SK-N-SH treated with all-trans-retinoic acid at 6 μM for 48 hours (cell line): ENCODE data around the gene GPC2.
A peak's percentile ranks its signal among the peaks of the same experiment; 100 is the strongest.

Experiments
- ATAC-seq: fragments of 200-7000 bp; cut with Tn5 transposase; 3 replicates; pipeline ENCODE4 v1.9.1; 2020; ENCODE audit warnings: mild to moderate bottlenecking, moderate library complexity
- ARNTL ChIP-seq: fragments of 450-650 bp; formaldehyde crosslinking; IDR thresholded peaks from 2 replicates; pipeline ENCODE4 v1.5.0; 2020; ENCODE audit warnings: low read depth, mild to moderate bottlenecking, moderate library complexity, borderline replicate concordance
- BACH2 ChIP-seq: fragments of 250-450 bp; sonication (Bioruptor Pico); IDR thresholded peaks from 2 replicates; pipeline ENCODE4 v1.9.0; 2021; ENCODE audit warnings: mild to moderate bottlenecking, borderline replicate concordance
- CREB5 ChIP-seq: fragments of 250-450 bp; sonication (Bioruptor Pico); IDR thresholded peaks from 2 replicates; pipeline ENCODE4 v1.5.1; 2020; ENCODE audit warnings: low read depth, mild to moderate bottlenecking, moderate library complexity
- CSDC2 ChIP-seq: fragments of 250-450 bp; sonication (Bioruptor Pico); IDR thresholded peaks from 2 replicates; pipeline ENCODE4 v1.5.0; 2020; ENCODE audit warnings: mild to moderate bottlenecking, moderate library complexity
- ESRRG ChIP-seq: fragments of 250-450 bp; sonication (Bioruptor Pico); IDR thresholded peaks from 2 replicates; pipeline ENCODE4 v1.6.1; 2021; ENCODE audit warnings: mild to moderate bottlenecking
- GLIS3 ChIP-seq: fragments of 250-450 bp; sonication (Bioruptor Pico); IDR thresholded peaks from 2 replicates; pipeline ENCODE4 v1.5.0; 2020; ENCODE audit warnings: mild to moderate bottlenecking, moderate library complexity
- ISL1 ChIP-seq: fragments of 250-450 bp; sonication (Bioruptor Pico); IDR thresholded peaks from 2 replicates; pipeline ENCODE4 v2.1.2; 2022; ENCODE audit warnings: mild to moderate bottlenecking, moderate library complexity
- OSR1 ChIP-seq: fragments of 250-450 bp; sonication (Bioruptor Pico); IDR thresholded peaks from 2 replicates; pipeline ENCODE4 v1.8.0; 2022; ENCODE audit warnings: moderate library complexity, mild to moderate bottlenecking, inconsistent platforms
- PATZ1 ChIP-seq: fragments of 250-450 bp; sonication (Bioruptor Pico); IDR thresholded peaks from 2 replicates; pipeline ENCODE4 v1.8.0; 2020; ENCODE audit warnings: mild to moderate bottlenecking, moderate library complexity, borderline replicate concordance
- POU6F1 ChIP-seq: fragments of 250-450 bp; sonication (Bioruptor Pico); IDR thresholded peaks from 2 replicates; pipeline ENCODE4 v1.8.0; 2021; ENCODE audit warnings: low read depth, mild to moderate bottlenecking, moderate library complexity, borderline replicate concordance
- PPARA ChIP-seq: fragments of 250-450 bp; sonication (Bioruptor Pico); IDR thresholded peaks from 2 replicates; pipeline ENCODE4 v1.5.0; 2020; ENCODE audit warnings: mild to moderate bottlenecking, borderline replicate concordance
- SNAI2 ChIP-seq: fragments of 250-450 bp; sonication (Bioruptor Pico); IDR thresholded peaks from 2 replicates; pipeline ENCODE4 v1.5.0; 2020; ENCODE audit warnings: mild to moderate bottlenecking, moderate library complexity
- TCF4 ChIP-seq: fragments of 250-450 bp; sonication (Bioruptor Pico); IDR thresholded peaks from 2 replicates; pipeline ENCODE4 v1.8.0; 2021; ENCODE audit warnings: mild to moderate bottlenecking, moderate library complexity, borderline replicate concordance
- TSHZ2 ChIP-seq: fragments of 250-450 bp; sonication (Bioruptor Pico); IDR thresholded peaks from 2 replicates; pipeline ENCODE4 v1.5.0; 2020; ENCODE audit warnings: mild to moderate bottlenecking, moderate library complexity
- ZC3H10 ChIP-seq: fragments of 250-450 bp; sonication (Bioruptor Pico); IDR thresholded peaks from 2 replicates; pipeline ENCODE4 v1.5.1; 2021; ENCODE audit warnings: mild to moderate bottlenecking, moderate library complexity
- ZFP3 ChIP-seq: fragments of 250-450 bp; sonication (Bioruptor Pico); IDR thresholded peaks from 2 replicates; pipeline ENCODE4 v1.5.0; 2020; ENCODE audit warnings: mild to moderate bottlenecking, moderate library complexity
- ZFP30 ChIP-seq: fragments of 450-650 bp; formaldehyde crosslinking; IDR thresholded peaks from 2 replicates; pipeline ENCODE4 v1.5.0; 2022; ENCODE audit warnings: mild to moderate bottlenecking, moderate library complexity
- ZNF70 ChIP-seq: fragments of 450-650 bp; formaldehyde crosslinking; IDR thresholded peaks from 2 replicates; pipeline ENCODE4 v1.5.0; 2020; ENCODE audit warnings: mild to moderate bottlenecking, moderate library complexity
- ZNF8 ChIP-seq: fragments of 450-650 bp; formaldehyde crosslinking; IDR thresholded peaks from 2 replicates; pipeline ENCODE4 v1.5.0; 2020; ENCODE audit warnings: mild to moderate bottlenecking, moderate library complexity
- TF ChIP-seq, protein P1 (sequence below): fragments of 250-450 bp; sonication (Bioruptor Pico); IDR thresholded peaks from 2 replicates; pipeline ENCODE4 v1.5.1; 2021; ENCODE audit warnings: mild to moderate bottlenecking, moderate library complexity

GPC2 gene

DNA sequence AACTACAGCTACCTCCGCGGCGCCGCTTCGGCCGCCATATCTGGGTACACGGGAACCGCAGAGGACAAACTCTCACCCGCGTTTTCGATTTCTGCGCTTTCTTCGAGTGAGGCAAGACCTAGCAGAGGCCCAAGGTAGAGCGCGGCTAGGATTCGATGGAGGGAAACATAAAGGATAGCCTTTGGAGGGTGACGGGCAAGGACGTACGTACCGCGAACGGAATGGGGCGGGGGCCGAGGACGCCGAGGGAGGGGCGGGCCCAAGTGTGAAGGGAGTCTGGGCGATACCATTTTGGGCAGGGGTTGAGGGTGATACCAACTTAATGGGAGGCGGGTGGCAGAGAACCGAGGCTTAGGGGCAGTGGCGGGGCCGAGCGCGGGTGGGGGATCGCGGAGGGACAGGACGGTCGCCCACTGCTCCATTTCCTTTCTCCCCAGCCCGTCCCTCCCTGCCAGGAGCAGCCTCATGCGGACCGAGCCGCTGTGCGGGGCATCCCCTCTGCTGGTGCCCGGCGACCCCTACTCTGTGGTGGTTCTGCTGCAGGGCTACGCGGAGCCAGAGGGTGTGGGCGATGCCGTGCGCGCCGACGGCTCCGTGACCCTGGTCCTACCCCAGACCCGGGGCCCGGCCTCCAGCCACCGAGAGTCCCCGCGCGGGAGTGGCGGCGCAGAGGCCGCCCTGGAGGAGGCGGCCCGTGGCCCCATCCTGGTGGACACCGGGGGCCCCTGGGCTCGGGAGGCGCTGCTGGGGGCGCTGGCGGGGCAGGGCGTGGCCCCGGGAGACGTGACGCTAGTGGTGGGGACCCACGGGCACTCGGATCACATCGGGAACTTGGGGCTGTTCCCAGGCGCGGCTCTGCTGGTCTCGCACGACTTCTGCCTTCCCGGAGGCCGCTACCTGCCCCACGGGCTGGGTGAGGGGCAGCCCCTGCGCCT is 50.0 kb downstream of the GPC2 start, which contains the start of gene MBLAC1:
Gene MBLAC1 (plus strand): TSS at position 37 of the 935 bp plus-strand sequence. CDS start 429 bp downstream, at position 466.
- peak; percentile 85 for ATAC-seq
- TF ChIP-seq ARNTL (CRISPR knock-in tag) (no peak), PATZ1 (CRISPR knock-in tag) (peak; percentile 49), ZNF70 (CRISPR knock-in tag) (peak; percentile 68; the same call in 1 of the 2 replicates), ZNF8 (peak; percentile 52; the same call in 1 of the 2 replicates), POU6F1 (CRISPR knock-in tag) (0 out of 2 replicates have a peak, but pooled peaks have one; percentile 52), ESRRG (no peak), ZFP30 (CRISPR knock-in tag) (peak; percentile 60; the same call in 1 of the 2 replicates)

DNA sequence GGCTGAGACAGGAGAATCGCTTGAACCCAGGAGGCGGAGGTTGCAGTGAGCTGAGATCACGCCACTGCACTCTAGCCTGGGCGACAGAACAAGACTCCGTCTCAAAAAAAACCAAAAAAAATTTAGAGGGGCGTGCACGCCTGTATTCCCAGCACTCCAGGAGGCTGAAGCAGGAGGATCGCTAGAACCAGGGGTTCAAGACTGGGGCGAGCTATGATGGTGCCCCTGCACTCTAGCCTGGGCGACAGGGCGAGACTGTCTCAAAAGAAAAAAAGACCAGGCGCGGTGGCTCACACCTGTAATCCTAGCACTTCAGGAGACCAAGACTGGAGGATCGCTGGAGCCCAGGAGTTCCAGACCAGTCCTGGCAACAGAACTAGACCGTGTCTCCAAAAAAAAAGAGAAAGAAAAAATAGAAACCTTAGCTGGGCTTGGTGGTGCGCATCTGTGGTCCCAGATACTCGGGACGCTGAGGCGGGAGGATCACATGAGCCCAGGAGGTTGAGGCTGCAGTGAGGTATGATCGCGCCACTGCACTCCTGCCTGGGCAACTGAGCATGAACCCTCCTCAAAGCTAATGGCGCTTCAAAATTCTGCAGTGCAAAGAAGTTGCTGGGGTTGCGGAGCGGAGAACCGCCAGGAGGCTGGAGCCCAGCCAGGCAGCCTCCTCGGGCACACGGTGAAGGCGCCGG is 50.8 kb downstream of the GPC2 start:
- no peak for TF ChIP-seq ZC3H10
- peak; percentile 81; the same call in 1 of the 2 replicates for TF ChIP-seq ZFP3 (CRISPR knock-in tag)
- TF ChIP-seq, all 23 proteins: peak for 1
- peak; percentile 45 for ATAC-seq

DNA sequence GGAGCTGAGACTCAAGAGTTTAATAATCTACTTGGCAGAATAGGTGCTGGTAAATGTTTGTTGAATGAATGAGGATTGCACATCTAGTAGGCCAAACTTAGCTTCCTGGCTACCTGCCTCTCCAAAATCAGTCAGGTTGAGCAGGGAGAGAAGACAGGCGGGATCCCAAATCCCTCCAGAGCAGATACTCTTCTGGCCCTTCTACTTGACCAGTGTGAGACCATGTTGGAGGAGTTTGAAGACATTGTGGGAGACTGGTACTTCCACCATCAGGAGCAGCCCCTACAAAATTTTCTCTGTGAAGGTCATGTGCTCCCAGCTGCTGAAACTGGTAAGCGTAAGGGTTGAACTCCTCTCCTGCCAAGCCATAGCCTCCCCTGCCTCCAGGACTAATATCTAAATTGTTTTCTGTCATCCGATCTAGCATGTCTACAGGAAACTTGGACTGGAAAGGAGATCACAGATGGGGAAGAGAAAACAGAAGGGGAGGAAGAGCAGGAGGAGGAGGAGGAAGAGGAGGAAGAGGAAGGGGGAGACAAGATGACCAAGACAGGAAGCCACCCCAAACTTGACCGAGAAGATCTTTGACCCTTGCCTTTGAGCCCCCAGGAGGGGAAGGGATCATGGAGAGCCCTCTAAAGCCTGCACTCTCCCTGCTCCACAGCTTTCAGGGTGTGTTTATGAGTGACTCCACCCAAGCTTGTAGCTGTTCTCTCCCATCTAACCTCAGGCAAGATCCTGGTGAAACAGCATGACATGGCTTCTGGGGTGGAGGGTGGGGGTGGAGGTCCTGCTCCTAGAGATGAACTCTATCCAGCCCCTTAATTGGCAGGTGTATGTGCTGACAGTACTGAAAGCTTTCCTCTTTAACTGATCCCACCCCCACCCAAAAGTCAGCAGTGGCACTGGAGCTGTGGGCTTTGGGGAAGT is 52.6 kb downstream of the GPC2 start:
- no peak for ATAC-seq
- no peak for TF ChIP-seq ZC3H10
- TF ChIP-seq BACH2, result no peak
- TF ChIP-seq SNAI2 (CRISPR knock-in tag), result no peak
- TF ChIP-seq, protein P1, sequence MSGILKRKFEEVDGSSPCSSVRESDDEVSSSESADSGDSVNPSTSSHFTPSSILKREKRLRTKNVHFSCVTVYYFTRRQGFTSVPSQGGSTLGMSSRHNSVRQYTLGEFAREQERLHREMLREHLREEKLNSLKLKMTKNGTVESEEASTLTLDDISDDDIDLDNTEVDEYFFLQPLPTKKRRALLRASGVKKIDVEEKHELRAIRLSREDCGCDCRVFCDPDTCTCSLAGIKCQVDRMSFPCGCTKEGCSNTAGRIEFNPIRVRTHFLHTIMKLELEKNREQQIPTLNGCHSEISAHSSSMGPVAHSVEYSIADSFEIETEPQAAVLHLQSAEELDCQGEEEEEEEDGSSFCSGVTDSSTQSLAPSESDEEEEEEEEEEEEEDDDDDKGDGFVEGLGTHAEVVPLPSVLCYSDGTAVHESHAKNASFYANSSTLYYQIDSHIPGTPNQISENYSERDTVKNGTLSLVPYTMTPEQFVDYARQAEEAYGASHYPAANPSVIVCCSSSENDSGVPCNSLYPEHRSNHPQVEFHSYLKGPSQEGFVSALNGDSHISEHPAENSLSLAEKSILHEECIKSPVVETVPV (CRISPR knock-in tag), result no peak
- TF ChIP-seq POU6F1 (CRISPR knock-in tag), result no peak
- TF ChIP-seq ZFP30 (CRISPR knock-in tag), result no peak
- no peak for TF ChIP-seq ZNF8

GRCh38 chr7:100122568-100122967 is 54.6 kb downstream of the GPC2 start:
- no peak for ATAC-seq
- TF ChIP-seq TSHZ2 (CRISPR knock-in tag), result no peak
- TF ChIP-seq, protein P1 (CRISPR knock-in tag), result no peak
- TF ChIP-seq PPARA (CRISPR knock-in tag), result no peak
- TF ChIP-seq ISL1 (CRISPR knock-in tag), result no peak
- no peak for TF ChIP-seq CSDC2 (CRISPR knock-in tag)
- no peak for TF ChIP-seq GLIS3 (CRISPR knock-in tag)
- TF ChIP-seq CREB5, result no peak
- TF ChIP-seq ZNF70 (CRISPR knock-in tag), result no peak
- no peak for TF ChIP-seq ZC3H10
- no peak for TF ChIP-seq ZNF8
- no peak for TF ChIP-seq TCF4 (CRISPR knock-in tag)
- TF ChIP-seq OSR1 (CRISPR knock-in tag), result no peak
